ENCODE measurements around the gene TRUB2.

DNA sequence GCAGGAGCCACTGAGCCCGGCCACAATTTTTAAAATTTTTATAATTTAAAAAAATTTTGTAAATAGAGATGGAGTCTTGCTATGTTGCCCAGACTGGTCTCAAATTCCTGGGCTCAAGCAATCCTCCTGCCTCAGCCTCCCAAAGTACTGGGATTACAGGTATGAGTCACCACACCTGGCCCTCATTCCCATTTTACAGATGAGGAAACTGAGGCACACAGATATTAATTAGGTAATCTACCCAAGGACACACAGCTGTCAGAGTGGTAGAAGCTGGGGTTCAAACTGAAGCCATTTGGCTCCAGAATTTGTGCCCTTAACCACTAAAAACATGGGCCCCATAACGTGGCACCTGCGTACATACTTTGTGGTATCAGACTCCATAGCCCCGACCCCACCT, 7.5 kb downstream of the TRUB2 start:
- TF ChIP-seq, protein P1, sequence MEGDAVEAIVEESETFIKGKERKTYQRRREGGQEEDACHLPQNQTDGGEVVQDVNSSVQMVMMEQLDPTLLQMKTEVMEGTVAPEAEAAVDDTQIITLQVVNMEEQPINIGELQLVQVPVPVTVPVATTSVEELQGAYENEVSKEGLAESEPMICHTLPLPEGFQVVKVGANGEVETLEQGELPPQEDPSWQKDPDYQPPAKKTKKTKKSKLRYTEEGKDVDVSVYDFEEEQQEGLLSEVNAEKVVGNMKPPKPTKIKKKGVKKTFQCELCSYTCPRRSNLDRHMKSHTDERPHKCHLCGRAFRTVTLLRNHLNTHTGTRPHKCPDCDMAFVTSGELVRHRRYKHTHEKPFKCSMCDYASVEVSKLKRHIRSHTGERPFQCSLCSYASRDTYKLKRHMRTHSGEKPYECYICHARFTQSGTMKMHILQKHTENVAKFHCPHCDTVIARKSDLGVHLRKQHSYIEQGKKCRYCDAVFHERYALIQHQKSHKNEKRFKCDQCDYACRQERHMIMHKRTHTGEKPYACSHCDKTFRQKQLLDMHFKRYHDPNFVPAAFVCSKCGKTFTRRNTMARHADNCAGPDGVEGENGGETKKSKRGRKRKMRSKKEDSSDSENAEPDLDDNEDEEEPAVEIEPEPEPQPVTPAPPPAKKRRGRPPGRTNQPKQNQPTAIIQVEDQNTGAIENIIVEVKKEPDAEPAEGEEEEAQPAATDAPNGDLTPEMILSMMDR (IDR thresholded peaks at IDR 0.05) = no peak
- TF ChIP-seq ZNF219 (CRISPR knock-in tag; IDR thresholded peaks at IDR 0.05; ENCODE audit: borderline replicate concordance) (no peak), FOXJ3 (CRISPR knock-in tag; IDR thresholded peaks at IDR 0.05; ENCODE audit: borderline replicate concordance) (no peak), NR2C2 (CRISPR knock-in tag; IDR thresholded peaks at IDR 0.05) (no peak), CREB1 (CRISPR knock-in tag; IDR thresholded peaks at IDR 0.05) (no peak), TCF7 (CRISPR knock-in tag; IDR thresholded peaks at IDR 0.05; ENCODE audit: low read depth) (no peak), FOXP1 (CRISPR knock-in tag; IDR thresholded peaks at IDR 0.05; ENCODE audit: borderline replicate concordance) (no peak), MYBL2 (CRISPR knock-in tag; IDR thresholded peaks at IDR 0.05) (no peak), MAX (CRISPR knock-in tag; IDR thresholded peaks at IDR 0.05) (no peak), ZNF281 (CRISPR knock-in tag; IDR thresholded peaks at IDR 0.05) (no peak), TEAD4 (CRISPR knock-in tag; IDR thresholded peaks at IDR 0.05) (no peak), RELA (CRISPR knock-in tag; IDR thresholded peaks at IDR 0.05; ENCODE audit: borderline replicate concordance) (no peak), ZNF263 (CRISPR knock-in tag; IDR thresholded peaks at IDR 0.05; ENCODE audit: low read depth) (no peak)
- TF ChIP-seq, protein P2, sequence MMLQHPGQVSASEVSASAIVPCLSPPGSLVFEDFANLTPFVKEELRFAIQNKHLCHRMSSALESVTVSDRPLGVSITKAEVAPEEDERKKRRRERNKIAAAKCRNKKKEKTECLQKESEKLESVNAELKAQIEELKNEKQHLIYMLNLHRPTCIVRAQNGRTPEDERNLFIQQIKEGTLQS (CRISPR knock-in tag; conservative IDR thresholded peaks at IDR 0.05) = no peak
